ENCODE results near the gene KNTC1.

GRCh38 chr12:122610207-122610606, 83.2 kb downstream of the KNTC1 start:
- TF ChIP-seq CTCF (IDR thresholded peaks at IDR 0.05; ENCODE audit: low read depth, low read length): no peak
- no peak for TF ChIP-seq EZH2phosphoT487 (IDR thresholded peaks at IDR 0.05; ENCODE audit: low read depth)
